Measurements from ENCODE around the gene TIAM2. TPM values are rescaled to one million over a fixed set of nuclear protein-coding genes. Genes with fewer than 3 reads are reported as not detected.
"Not testable (repeated sequence)": the region's sequence is repeated elsewhere in the genome, so short reads cannot be mapped to it uniquely, and the experiment has no call there.

TIAM2 gene
- total RNA-seq, 2 donors from 2014 or later = 2.5 to 12.5 TPM

DNA sequence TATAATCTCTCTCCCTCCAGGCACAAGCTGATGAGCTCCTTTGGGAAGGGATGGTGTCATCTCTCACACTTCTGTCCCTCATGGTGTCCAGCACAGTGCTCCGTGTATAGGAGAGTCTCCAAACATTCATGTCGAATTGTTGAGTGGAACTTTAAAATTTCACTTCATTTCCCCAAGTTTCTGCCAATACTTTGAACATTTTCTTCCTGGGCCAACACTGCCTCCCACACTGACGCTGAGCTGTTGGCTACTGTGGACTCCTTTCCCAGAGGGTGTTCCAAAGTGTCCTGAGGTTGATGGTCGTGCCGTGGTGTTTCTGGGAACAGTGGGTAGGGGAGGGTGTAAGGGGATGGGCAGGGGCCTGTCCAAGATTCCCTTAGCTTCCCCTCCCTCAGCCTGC lies 122.7 kb downstream of the TIAM2 start:
- Mint-ChIP-seq H3K36me3 (peaks cover 0 to 6% of the 10 kb centered on the region in 2 donors), H3K27ac (no peak overlapping the region)

DNA sequence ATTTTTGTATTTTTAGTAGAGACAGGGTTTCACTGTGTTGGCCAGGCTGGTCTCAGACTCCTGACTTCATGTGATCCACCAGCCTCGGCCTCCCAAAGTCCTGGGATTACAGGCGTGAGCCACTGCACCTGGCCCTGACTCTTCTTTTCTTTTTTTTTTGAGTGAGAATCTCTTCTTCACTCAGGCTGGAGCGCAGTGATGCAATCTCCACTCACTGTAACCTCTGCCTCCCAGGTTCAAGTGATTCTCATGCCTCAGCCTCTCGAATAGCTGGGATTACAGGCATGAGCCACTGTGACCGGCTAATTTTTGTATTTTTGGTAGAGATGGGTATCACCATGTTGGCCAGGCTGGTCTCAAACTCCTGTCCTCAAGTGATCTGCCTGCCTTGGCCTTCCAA lies 124.1 kb downstream of the TIAM2 start:
- H3K36me3 Mint-ChIP-seq; H3K9me3 Mint-ChIP-seq; ATAC-seq; DNase-seq (ENCODE audit: low spot score in 2 of 2): not testable (repeated sequence)
- peak overlapping the region in 1 of 2 donors; percentile 40 for H3K27ac Mint-ChIP-seq

More for the DNA sequence above, 122.7 kb downstream of the TIAM2 start:
- DNase-seq (ENCODE audit: low spot score in 2 of 2) (no peak), ATAC-seq (no peak)
- H3K9me3 Mint-ChIP-seq = peaks cover 0 to 4% of the 10 kb centered on the region in 2 donors

DNA sequence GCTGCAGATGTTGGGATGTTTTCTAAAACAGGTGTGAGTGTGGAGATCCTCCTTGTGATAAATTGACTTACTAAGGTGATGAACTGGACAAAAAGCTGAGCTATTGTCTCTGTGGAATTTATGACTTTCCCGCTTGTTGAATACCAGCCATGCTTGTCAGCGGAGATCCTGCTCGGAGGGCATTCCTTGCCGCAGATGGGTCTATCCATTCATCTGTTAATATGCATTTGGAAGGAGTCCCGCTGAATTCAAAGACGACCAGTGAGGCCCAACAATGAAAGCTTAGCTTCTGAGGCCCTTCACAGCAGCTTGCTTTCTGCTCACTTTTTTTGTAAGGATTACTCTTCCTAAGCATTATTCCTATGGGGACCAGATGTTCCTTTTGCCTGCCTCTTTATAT lies 124.9 kb downstream of the TIAM2 start:
- Mint-ChIP-seq H3K36me3 (peaks cover 0 to 6% of the 10 kb centered on the region in 2 donors), H3K9me3 (peaks cover 0 to 4% of the 10 kb centered on the region in 2 donors), H3K27ac (no peak overlapping the region)
- DNase-seq (ENCODE audit: low spot score in 2 of 2) (no peak), ATAC-seq (no peak)

DNA sequence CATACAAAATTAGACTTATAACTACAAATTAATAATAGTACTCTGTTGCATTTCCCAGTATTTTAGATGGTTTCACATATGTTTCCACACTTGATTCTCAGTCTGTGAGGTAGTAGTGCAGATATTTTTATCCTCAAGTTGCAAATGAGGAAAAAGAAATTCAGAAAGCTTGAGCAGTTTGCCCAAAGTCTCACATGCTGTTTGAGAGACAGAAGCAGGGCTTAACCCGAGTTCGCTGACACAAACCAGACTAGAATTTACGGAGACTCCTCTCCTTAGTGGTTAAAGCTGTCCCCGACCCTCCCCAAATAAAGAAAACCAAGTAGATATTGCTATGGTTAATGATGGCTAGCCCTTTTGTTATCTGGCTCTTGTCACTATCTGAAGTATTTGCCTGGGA lies 126.2 kb downstream of the TIAM2 start:
- no peak for ATAC-seq
- Mint-ChIP-seq H3K27ac (no peak overlapping the region), H3K9me3 (peaks cover 0 to 4% of the 10 kb centered on the region in 2 donors)

DNA sequence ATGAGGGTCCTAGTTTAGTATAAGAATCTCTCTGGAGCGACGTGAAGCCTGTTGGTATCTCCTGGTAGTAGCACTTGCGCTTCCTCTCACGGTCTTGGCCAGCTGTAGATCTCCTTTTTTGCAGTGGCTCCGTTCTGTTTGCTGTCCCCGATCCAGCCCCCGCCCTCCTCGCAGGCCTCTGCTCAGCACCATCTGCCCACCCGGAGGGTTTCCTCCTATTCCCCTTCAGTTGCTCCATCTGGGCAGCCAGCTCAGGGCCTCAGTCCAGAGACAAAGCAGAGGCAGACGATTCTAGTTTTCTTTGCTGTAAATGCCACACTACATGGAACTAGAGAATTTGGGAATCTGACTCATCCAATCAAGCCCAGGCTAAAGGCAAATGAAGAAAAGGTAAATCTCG lies 126.6 kb downstream of the TIAM2 start:
- Mint-ChIP-seq H3K36me3 (peaks cover 0 to 6% of the 10 kb centered on the region in 2 donors), H3K9me3 (peaks cover 0 to 4% of the 10 kb centered on the region in 2 donors), H3K27ac (peak overlapping the region in 1 of 2 donors; percentile 18)
- DNase-seq (ENCODE audit: low spot score in 2 of 2) = no peak
- ATAC-seq = no peak

More for the DNA sequence above, 126.2 kb downstream of the TIAM2 start:
- no peak for DNase-seq (ENCODE audit: low spot score in 2 of 2)
- H3K36me3 Mint-ChIP-seq = peaks cover 0 to 6% of the 10 kb centered on the region in 2 donors

DNA sequence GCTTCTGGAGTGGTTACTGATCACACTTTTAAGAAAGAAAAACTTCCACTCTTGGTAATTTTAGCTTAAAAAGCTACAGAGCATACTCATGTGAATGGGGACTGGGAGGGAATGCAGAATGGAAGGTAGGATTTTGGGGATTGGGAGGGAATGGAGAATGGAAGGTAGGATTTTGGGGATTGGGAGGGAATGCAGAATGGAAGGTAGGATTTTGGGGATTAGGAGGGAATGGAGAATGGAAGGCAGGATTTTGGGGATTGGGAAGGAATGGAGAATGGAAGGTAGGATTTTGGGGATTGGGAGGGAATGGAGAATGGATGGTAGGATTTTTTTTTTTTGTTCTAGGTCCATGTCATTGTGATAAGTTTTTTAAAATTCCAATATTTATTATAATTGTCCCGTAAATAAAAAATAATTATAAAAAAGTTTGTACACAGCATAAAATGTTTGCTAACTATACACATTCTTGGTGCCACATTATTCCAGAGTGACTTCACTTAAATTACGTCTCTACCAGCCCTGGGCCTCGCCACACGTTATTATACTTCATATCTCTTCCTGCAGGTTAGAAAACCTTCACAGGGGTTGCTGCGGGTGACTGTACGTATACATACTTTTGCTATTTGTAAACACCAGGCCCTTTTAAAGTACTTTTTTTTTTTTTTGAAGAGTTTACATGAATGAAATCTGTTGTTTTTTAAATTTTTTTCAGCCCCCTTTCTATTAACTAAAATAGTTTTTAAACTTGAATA lies 127.3 kb downstream of the TIAM2 start:
- ATAC-seq (no peak), DNase-seq (ENCODE audit: low spot score in 2 of 2) (no peak)
- peaks cover 0 to 6% of the 10 kb centered on the region in 2 donors for H3K36me3 Mint-ChIP-seq
- H3K9me3 Mint-ChIP-seq = peaks cover 0 to 4% of the 10 kb centered on the region in 2 donors
- no peak overlapping the region for H3K27ac Mint-ChIP-seq

DNA sequence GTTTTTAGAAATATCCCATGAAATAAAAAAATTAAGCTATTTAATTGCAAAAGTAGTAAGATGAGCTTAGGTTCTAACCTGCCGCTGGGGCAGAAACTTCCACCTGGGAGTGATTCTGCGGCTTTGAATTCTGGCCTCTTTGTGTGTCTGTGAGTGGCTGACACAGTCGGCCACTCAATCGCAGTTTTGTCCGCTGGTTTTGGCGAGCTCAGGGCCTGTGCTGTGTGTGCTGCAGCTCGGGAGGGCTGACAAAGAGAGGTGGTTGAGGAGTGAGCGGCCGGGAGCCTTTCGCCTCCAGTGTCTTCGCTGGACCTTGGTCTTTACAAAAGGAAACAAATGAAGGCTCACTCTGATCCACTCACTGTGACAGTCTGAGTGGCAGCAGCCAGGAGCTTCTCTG lies 128.4 kb downstream of the TIAM2 start:
- no peak overlapping the region for H3K27ac Mint-ChIP-seq
- no peak for DNase-seq (ENCODE audit: low spot score in 2 of 2)
- H3K36me3 Mint-ChIP-seq = peaks cover 0 to 11% of the 10 kb centered on the region in 2 donors
- peaks cover 0 to 4% of the 10 kb centered on the region in 2 donors for H3K9me3 Mint-ChIP-seq
- no peak for ATAC-seq

DNA sequence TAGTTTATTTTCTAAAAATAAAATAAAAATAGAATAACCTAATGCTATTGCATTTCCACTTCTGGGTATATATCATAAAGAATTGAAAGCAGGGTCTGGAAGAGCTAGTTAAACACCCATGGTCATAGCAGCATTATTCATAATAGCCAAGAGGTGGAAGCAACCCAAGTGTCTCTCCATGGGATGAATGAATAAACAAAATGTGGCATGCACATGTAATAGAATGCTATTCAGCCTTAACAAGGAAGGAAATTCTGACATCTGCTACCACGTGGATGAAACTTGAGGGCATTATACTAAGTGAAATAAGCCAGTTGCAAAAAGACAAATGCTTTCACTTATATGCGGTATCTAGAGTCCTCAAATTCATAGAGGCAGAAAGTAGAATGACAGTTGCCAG lies 130.8 kb downstream of the TIAM2 start:
- H3K27ac Mint-ChIP-seq = peak overlapping the region in 1 of 2 donors; percentile 8
- no peaks in the 10 kb centered on the region for H3K9me3 Mint-ChIP-seq
- no peak for DNase-seq (ENCODE audit: low spot score in 2 of 2)
- peaks cover 0 to 12% of the 10 kb centered on the region in 2 donors for H3K36me3 Mint-ChIP-seq
- no peak for ATAC-seq

DNA sequence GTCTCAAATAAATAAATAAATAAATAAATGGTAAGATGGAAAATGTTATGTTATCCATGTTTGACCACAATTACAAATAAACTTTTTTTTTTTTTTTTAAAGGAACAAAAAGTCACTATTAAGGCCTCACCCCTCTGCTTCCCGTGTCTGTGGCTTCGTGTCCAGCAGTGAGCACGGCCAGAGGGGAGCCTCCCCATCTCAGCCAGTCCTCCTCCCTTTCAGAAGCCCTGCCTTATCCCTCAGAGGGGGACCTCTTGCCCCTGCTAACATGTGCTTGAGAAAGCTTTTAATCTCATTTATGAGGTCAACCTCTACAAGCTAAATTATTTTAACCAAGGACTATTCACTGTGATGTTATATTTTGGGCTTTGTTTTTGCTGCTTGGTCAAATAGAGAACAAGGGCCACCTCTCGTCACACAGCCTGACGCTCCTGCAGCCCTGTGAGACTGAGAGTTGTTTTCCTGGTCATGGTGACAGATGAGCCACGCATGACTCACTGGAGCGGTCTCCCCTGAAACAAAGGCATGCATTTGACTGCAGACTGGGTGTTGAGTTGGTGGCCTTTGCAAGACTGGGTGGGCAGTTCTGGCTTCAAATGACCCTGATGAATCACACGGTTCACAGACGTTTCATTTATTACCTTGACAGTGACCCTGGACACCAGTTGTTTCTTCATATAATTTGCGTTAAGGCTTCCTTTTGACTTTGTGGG lies 131.8 kb downstream of the TIAM2 start:
- peak; percentile 57 to 61 for DNase-seq (ENCODE audit: low spot score in 2 of 2)
- peak; percentile 97 to 98 for ATAC-seq
- Mint-ChIP-seq H3K27ac (peak overlapping the region; percentile 72 to 89), H3K9me3 (no peaks in the 10 kb centered on the region), H3K36me3 (peaks cover 0 to 12% of the 10 kb centered on the region in 2 donors)

DNA sequence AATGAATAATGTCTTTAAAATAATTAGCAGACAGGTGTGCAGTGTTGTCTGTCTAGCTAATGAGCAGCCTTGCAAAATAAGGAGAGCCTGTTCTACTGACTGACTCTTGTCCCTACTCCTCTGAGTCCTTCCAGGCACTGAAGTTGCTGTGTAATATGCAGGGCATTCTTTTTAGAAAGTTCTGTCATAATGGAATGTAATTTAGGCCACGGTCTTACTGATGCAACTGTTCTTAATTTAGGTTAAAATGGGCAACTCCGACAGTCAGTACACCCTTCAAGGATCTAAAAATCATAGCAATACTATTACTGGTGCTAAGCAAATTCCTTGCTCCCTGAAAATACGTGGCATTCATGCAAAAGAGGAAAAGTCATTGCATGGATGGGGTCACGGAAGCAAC lies 133.9 kb downstream of the TIAM2 start:
- H3K27ac Mint-ChIP-seq = no peak overlapping the region
- no peak for DNase-seq (ENCODE audit: low spot score in 2 of 2)
- peaks cover 0 to 12% of the 10 kb centered on the region in 2 donors for H3K36me3 Mint-ChIP-seq
- ATAC-seq = no peak
- no peaks in the 10 kb centered on the region for H3K9me3 Mint-ChIP-seq

DNA sequence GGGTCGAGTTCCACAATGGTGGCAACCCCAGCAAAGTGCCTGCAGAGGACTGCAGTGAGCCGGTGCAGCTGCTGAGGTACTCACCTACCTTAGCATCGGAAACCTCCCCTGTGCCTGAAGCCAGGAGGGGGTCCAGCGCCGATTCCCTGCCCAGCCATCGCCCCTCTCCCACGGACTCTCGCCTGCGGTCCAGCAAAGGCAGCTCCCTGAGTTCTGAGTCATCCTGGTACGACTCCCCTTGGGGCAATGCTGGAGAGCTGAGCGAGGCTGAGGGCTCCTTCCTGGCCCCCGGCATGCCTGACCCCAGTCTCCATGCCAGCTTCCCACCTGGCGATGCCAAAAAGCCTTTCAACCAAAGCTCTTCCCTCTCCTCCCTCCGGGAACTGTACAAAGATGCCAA lies 134.6 kb downstream of the TIAM2 start:
- DNase-seq (ENCODE audit: low spot score in 2 of 2) (no peak), ATAC-seq (no peak)
- Mint-ChIP-seq H3K27ac (peak overlapping the region in 1 of 2 donors; percentile 32), H3K9me3 (no peaks in the 10 kb centered on the region), H3K36me3 (peaks cover 0 to 12% of the 10 kb centered on the region in 2 donors)

DNA sequence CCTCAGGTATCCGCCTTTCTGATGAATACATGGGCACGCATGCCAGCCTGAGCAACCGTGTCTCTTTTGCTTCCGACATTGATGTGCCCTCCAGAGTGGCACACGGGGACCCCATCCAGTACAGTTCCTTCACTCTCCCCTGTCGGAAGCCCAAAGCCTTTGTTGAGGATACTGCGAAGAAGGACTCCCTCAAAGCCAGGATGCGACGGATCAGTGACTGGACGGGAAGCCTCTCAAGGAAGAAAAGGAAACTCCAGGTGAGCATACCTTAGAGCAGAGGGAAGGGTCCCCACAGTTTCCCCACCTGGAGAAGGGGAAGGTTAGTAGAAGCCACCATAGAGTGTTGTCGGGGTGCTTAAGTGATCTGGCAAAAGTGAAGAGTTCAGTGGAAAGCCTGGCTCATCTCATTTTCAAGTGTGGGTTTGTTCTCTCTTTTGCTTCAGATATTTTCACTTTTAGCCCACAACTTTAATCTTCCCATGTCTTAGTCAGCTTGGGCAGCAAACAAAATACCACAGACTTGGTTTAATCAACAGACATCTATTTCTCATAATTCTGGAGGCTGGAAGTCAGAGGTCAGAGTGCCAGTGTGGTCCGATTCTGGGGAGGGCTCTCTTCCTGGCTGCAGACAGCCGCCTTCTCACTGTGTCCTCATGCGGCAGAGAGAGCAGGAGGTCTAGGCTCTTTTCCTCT lies 135.2 kb downstream of the TIAM2 start:
- H3K36me3 Mint-ChIP-seq = peaks cover 0 to 12% of the 10 kb centered on the region in 2 donors

DNA sequence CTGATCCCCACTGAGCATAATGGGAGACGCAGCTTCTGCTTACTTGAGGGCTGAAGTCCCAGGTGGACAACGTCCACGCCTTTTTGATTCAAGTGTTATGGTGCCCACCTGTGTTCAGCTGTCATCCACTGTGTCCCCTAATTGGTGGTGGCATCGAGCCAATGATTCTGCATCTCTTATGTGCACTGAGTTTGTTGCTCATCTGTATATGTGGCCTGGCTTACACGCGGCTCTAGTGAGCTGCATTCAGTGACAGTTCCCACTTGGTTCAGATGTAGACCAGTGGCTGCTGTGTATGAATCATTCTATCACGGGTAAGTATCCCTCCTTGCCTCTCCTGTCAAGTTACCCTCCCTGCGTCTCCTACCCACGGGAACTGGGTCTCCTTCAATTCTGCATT lies 137.5 kb downstream of the TIAM2 start:
- Mint-ChIP-seq H3K27ac (no peak overlapping the region), H3K36me3 (peaks cover 0 to 17% of the 10 kb centered on the region in 2 donors), H3K9me3 (peaks cover 0 to 5% of the 10 kb centered on the region in 2 donors)
- DNase-seq (ENCODE audit: low spot score in 2 of 2) (no peak), ATAC-seq (no peak)

More for the DNA sequence above, 135.2 kb downstream of the TIAM2 start:
- peak; percentile 43 to 69 for ATAC-seq
- H3K9me3 Mint-ChIP-seq = no peaks in the 10 kb centered on the region
- no peak for DNase-seq (ENCODE audit: low spot score in 2 of 2)
- H3K27ac Mint-ChIP-seq = peak overlapping the region in 1 of 2 donors; percentile 46

DNA sequence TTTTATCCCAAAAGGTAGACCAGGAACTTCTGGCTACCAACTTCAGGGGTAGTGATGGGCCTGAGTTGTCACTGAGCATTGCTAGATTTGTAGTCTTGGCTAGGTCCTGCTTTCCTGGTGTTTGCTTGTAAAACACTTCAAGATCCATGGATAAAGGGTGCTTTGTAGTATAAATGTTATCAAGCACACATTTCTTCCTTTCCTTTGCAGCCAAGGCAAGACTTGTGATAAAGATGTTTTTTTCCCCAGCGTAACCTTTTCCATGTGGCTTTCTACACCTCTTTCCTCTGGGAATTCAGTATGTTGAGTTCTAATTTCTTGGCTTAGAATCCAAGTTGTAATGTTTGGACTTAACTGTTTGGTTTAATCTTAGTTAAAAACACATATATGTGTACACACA lies 145.9 kb downstream of the TIAM2 start:
- H3K9me3 Mint-ChIP-seq = peaks cover 0 to 12% of the 10 kb centered on the region in 2 donors
- no peak for DNase-seq (ENCODE audit: low spot score in 2 of 2)
- H3K27ac Mint-ChIP-seq = no peak overlapping the region
- peaks cover 0 to 21% of the 10 kb centered on the region in 2 donors for H3K36me3 Mint-ChIP-seq
- no peak for ATAC-seq

DNA sequence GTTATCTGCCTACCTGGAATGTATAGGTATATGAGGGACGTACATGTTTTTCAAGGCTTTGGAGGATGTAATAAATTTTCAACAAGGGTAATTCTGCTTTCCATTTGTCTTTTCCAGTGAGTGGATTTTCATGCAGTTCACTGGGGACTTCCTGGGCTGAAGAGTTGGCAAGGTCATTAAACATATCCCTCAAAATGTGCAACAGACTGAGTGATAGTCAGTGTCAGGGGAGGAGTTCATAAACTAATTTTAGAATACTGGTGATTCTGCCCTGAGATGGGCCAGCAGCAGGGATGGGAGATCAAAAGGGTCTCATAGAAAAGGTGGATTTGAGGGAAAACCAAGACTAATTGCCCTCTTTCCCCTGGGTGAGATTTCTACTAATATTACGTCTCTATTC lies 146.4 kb downstream of the TIAM2 start:
- DNase-seq (ENCODE audit: low spot score in 2 of 2) (no peak), ATAC-seq (no peak)
- peaks cover 0 to 12% of the 10 kb centered on the region in 2 donors for H3K9me3 Mint-ChIP-seq
- peaks cover 0 to 21% of the 10 kb centered on the region in 2 donors for H3K36me3 Mint-ChIP-seq
- H3K27ac Mint-ChIP-seq = no peak overlapping the region

DNA sequence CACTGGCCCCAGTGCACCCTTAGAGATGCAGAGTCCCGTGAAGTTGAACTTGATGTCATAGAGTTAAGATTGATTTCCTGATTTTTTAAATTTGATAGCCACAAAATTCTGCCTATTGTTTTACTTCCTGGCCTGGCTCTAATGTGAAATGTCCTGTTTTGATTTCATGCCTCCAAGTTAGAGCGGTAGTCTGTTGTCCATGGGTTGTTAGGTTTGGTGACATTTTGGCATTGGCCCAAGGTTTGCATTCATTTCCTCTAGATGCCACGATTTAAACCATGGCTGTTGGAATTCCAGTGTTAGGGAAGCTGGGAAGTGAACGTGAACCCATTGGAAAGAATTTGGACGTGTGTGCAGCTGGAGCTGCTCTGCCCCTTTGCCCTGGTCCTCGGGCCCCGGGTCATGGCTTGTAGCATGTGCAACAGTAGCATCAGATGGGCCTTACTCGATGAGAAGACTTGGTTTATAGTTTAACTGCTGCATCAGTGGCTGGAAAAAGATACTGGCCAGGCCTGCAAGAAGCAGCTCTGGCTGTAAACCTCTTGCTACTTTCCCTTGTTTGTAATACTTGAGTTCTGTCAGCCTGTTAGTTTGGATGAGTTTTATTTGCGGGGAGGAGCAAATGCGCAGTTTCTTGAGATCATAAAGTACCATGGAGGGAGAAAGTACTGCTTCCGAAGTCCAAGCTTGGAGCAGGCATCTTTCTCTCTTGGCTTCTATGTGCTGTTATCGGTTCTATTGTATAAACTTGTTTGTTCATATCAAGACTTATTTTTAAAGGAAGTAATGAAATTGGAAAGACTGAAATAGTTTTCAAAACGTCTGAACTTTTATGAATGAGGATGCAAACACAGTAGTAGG lies 147.3 kb downstream of the TIAM2 start:
- Mint-ChIP-seq H3K36me3 (peaks cover 0 to 16% of the 10 kb centered on the region in 2 donors), H3K9me3 (peaks cover 0 to 7% of the 10 kb centered on the region in 2 donors), H3K27ac (peak overlapping the region in 1 of 2 donors; percentile 79)
- DNase-seq (ENCODE audit: low spot score in 2 of 2) (no peak), ATAC-seq (no peak)

Measured in activated naive CD4-positive, alpha-beta T cell treated with anti-CD3 and anti-CD28 coated beads, Interleukin-2, amount 50 U/mL, for 72 hours (primary cell).